Activated CD8-positive, alpha-beta memory T cell treated with anti-CD3 and anti-CD28 coated beads, Interleukin-2, amount 10 ng/mL, durations not matched to agents 7 days and 5 days (primary cell): Measurements from ENCODE around the gene VSIR. TPM values are rescaled to one million over a fixed set of nuclear protein-coding genes. Genes with fewer than 3 reads are reported as not detected.

ENCODE experiments used
- ATAC-seq: fragments of 150-1000 bp; cut with Tn5 transposase; one replicate; pipeline ENCODE4 v1.10.0; 2021; ENCODE audit warnings: moderate library complexity
- CTCF ChIA-PET: fragments of 350-600 bp; sonication (Branson Sonifier 250); formaldehyde crosslinking; loops from one replicate; lab custom pipeline; 2021; ENCODE audit warnings: antibody characterized with exemption; lab: Charles Lee
- DNase-seq: peaks from one replicate; pipeline ENCODE4 v3.0.0-alpha.2; 2020
- H3K27ac Mint-ChIP-seq: one replicate; pipeline ENCODE4 v1.8.0; 2021; ENCODE audit warnings: mild to moderate bottlenecking, mixed read lengths
- H3K27me3 Mint-ChIP-seq: one replicate; pipeline ENCODE4 v1.8.0; 2021; ENCODE audit warnings: mixed read lengths
- H3K36me3 Mint-ChIP-seq: one replicate; pipeline ENCODE4 v1.8.0; 2021; ENCODE audit warnings: mild to moderate bottlenecking, mixed read lengths
- H3K4me1 Mint-ChIP-seq: one replicate; pipeline ENCODE4 v1.8.0; 2021; ENCODE audit warnings: mixed read lengths
- H3K4me3 Mint-ChIP-seq: one replicate; pipeline ENCODE4 v1.8.0; 2021; ENCODE audit warnings: mild to moderate bottlenecking, moderate library complexity, mixed read lengths
- H3K9me3 Mint-ChIP-seq: one replicate; pipeline ENCODE4 v1.8.0; 2022; ENCODE audit warnings: low read depth, mixed read lengths
- total RNA-seq, 2 experiments: library from RNA; stranded (reverse); gene quantifications; one replicate each; pipeline ENCODE4 v1.2.3, GENCODE V29; 2021

Gene VSIR
- total RNA-seq, 2 experiments from 2014 or later: 37.8 to 68.4 TPM

DNA sequence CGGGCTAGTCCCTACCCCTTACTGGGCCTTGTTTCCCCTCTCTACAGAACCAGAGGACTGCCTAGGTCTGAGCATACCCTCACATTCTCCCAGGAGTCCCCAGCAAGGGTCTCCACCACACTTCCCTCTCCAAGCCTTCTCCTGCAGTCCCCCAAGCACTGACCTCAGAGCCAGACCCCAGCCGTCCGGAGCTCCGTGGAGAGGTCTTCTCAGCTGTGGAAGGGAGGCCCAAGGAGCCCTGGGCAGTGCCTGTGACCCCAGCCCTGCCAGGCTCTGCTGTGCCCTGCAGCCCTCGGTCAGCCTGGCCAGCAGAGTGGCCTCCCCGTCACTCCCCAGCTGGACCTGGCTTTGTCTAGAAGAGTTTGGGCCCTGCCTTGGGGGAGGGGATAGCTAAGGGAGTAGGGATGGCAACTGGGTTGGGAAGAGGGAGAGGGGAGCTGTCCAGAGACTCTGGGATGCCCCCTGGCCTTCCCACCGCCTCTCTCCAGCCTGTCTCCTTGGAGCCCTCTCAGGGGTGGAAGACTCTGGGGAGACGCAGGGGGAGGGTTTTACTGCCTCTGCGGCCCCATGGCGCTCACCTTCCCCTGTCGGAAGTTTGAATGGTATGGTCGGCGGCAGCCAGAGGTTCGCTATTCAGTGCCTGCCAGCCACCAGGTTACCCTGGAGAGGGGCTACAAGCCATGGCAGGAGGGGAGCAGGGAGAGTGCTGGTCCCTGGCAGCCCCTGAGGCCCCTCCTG lies 53.7 kb downstream of the VSIR start, which contains the start of gene C10orf105:
Gene C10orf105 (minus strand): TSS at position 315 of the 738 bp plus-strand sequence. CDS start 3,441 bp downstream, outside the sequence.
- DNase-seq (no peak), ATAC-seq (no peak)
- Mint-ChIP-seq H3K9me3 (no peaks in the 10 kb centered on the region), H3K4me1 (peaks cover 11% of the 10 kb centered on the region), H3K36me3 (no peaks in the 10 kb centered on the region), H3K27ac (no peak within 1 kb of the TSS), H3K4me3 (no peak within 1 kb of the TSS), H3K27me3 (peaks cover 3% of the 10 kb centered on the region)
- CTCF ChIA-PET: interaction anchor here (2.9 to 16.3 kb wide), 3 partner anchors 11 to 54 kb away, joined by 9 to 235 read pairs (median 12); partner anchors contain the start of gene VSIR

GRCh38 chr10:71719042-71719441 lies 54.3 kb downstream of the VSIR start:
- Mint-ChIP-seq H3K4me3 (no peak overlapping the region), H3K9me3 (no peaks in the 10 kb centered on the region), H3K27ac (no peak overlapping the region), H3K27me3 (peaks cover 3% of the 10 kb centered on the region), H3K36me3 (no peaks in the 10 kb centered on the region), H3K4me1 (peaks cover 13% of the 10 kb centered on the region)
- ATAC-seq: no peak
- no peak for DNase-seq
- CTCF ChIA-PET: interaction anchor here (2.9 to 16.3 kb wide), 3 partner anchors 11 to 54 kb away, joined by 9 to 235 read pairs (median 12); partner anchors contain the start of gene VSIR

GRCh38 chr10:71718165-71718698 lies 55.1 kb downstream of the VSIR start:
- no peak for DNase-seq
- Mint-ChIP-seq H3K27ac (no peak overlapping the region), H3K9me3 (no peaks in the 10 kb centered on the region), H3K27me3 (peaks cover 3% of the 10 kb centered on the region), H3K36me3 (no peaks in the 10 kb centered on the region), H3K4me3 (no peak overlapping the region), H3K4me1 (peaks cover 17% of the 10 kb centered on the region)
- CTCF ChIA-PET: interaction anchor here (1.6 to 16.3 kb wide), 5 partner anchors 7 to 93 kb away, joined by 3 to 235 read pairs (median 10); partner anchors contain the start of gene VSIR
- ATAC-seq: no peak

DNA sequence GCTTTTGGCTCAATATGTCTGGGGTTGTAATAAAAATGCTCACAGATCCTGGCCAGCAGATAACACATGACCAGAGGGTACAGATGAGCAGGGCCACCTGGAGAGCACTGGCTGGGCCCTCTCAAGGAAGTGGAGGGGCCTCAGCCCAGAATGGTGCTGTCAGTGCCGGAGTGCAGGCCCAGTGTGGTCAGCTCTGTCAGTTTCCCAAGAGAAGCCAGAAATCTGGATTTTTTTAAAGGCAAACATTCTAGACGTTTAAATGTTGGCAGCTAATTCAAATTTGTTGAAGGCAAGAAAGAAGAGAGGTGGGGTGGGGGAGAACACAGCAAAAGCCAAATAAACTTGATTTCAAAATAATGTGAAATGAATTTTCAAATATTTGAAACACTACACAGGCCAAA lies 55.8 kb downstream of the VSIR start:
- Mint-ChIP-seq H3K4me1 (peaks cover 24% of the 10 kb centered on the region), H3K9me3 (no peaks in the 10 kb centered on the region), H3K36me3 (no peaks in the 10 kb centered on the region), H3K4me3 (no peak overlapping the region), H3K27me3 (peaks cover 3% of the 10 kb centered on the region), H3K27ac (no peak overlapping the region)
- DNase-seq (no peak), ATAC-seq (no peak)
- CTCF ChIA-PET: interaction anchor here (1.6 to 16.3 kb wide), 6 partner anchors 8 to 94 kb away, joined by 3 to 235 read pairs (median 10); partner anchors contain the start of gene VSIR

GRCh38 chr10:71717056-71717455 lies 56.3 kb downstream of the VSIR start:
- Mint-ChIP-seq H3K27me3 (peaks cover 3% of the 10 kb centered on the region), H3K4me3 (no peak overlapping the region), H3K4me1 (peaks cover 28% of the 10 kb centered on the region), H3K9me3 (no peaks in the 10 kb centered on the region), H3K27ac (no peak overlapping the region), H3K36me3 (no peaks in the 10 kb centered on the region)
- CTCF ChIA-PET: interaction anchor here (0.9 to 16.3 kb wide), 7 partner anchors 8 to 95 kb away, joined by 3 to 235 read pairs (median 5); partner anchors contain the start of gene VSIR
- DNase-seq: no peak
- ATAC-seq: no peak

- CTCF ChIA-PET: interaction anchor here (0.9 to 16.3 kb wide), 7 partner anchors 8 to 57 kb away, joined by 3 to 235 read pairs (median 5); partner anchors contain the start of gene VSIR
- Mint-ChIP-seq H3K9me3 (no peaks in the 10 kb centered on the region), H3K27ac (no peak overlapping the region), H3K4me1 (peaks cover 28% of the 10 kb centered on the region), H3K4me3 (no peak overlapping the region), H3K36me3 (no peaks in the 10 kb centered on the region), H3K27me3 (no peaks in the 10 kb centered on the region)
- DNase-seq (no peak), ATAC-seq (no peak)
Observed at GRCh38 chr10:71716426-71716825, 56.9 kb downstream of the VSIR start.

DNA sequence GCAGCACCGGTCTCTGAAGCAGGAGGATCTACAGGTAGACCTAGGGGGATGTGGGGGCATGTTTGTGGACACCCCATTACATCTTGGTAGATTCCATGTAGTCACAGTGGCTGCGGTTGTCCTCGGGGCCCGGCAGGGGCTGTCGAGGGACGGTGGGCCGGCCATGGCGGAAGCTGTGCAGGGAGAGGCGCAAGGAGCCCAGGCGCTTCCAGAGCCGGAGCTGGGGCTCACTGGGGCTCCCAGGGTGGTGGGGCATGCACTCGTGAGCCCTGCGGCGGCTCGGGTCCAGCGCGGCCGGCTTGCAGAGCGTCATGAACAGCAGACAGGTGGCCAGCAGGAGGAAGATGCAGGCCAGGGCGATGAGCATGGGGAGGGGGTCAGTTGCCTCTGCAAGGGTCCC lies 57.5 kb downstream of the VSIR start:
- DNase-seq (no peak), ATAC-seq (no peak)
- CTCF ChIA-PET: interaction anchor here (1.0 to 16.3 kb wide), 6 partner anchors 8 to 57 kb away, joined by 3 to 235 read pairs (median 7); partner anchors contain the start of gene VSIR
- no peak overlapping the region for H3K4me3 Mint-ChIP-seq
- no peaks in the 10 kb centered on the region for H3K9me3 Mint-ChIP-seq
- H3K4me1 Mint-ChIP-seq: peaks cover 28% of the 10 kb centered on the region
- H3K27me3 Mint-ChIP-seq: no peaks in the 10 kb centered on the region
- no peaks in the 10 kb centered on the region for H3K36me3 Mint-ChIP-seq
- no peak overlapping the region for H3K27ac Mint-ChIP-seq

DNA sequence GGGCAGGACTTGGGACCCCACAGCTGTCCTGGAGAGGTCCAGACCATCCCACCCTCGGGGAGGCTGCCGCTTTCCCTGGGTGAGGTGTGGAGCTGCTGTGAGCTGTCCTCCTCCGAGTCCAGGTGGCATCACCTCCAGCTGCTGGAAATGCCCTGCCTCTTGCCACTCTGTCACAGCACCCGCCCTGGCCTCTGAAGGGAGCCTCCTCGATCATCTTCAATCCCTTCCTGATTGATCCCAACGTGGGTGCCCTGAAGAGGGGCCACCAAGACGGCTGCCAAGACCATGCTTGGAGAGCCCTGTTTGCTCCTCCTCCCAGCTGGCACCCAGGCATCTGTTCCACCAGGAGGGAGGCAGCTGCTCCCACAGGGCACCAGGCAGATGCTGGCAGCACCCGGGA lies 58.3 kb downstream of the VSIR start:
- no peaks in the 10 kb centered on the region for H3K9me3 Mint-ChIP-seq
- H3K4me1 Mint-ChIP-seq: peaks cover 28% of the 10 kb centered on the region
- H3K4me3 Mint-ChIP-seq: no peak overlapping the region
- CTCF ChIA-PET: interaction anchor here (0.6 to 16.3 kb wide), 6 partner anchors 11 to 543 kb away, joined by 3 to 235 read pairs (median 20); partner anchors contain the start of gene VSIR
- ATAC-seq (no peak), DNase-seq (no peak)
- H3K36me3 Mint-ChIP-seq: no peaks in the 10 kb centered on the region
- H3K27ac Mint-ChIP-seq: no peak overlapping the region
- H3K27me3 Mint-ChIP-seq: no peaks in the 10 kb centered on the region

- Mint-ChIP-seq H3K27ac (peak overlapping the region; percentile 98), H3K4me3 (no peak overlapping the region), H3K4me1 (peaks cover 29% of the 10 kb centered on the region), H3K27me3 (no peaks in the 10 kb centered on the region), H3K9me3 (no peaks in the 10 kb centered on the region), H3K36me3 (no peaks in the 10 kb centered on the region)
- ATAC-seq (no peak), DNase-seq (no peak)
- CTCF ChIA-PET: interaction anchor here (0.6 to 16.3 kb wide), 8 partner anchors 12 to 544 kb away, joined by 3 to 235 read pairs (median 11); partner anchors contain the start of gene VSIR
Observed at GRCh38 chr10:71714592-71714991, 58.7 kb downstream of the VSIR start.

DNA sequence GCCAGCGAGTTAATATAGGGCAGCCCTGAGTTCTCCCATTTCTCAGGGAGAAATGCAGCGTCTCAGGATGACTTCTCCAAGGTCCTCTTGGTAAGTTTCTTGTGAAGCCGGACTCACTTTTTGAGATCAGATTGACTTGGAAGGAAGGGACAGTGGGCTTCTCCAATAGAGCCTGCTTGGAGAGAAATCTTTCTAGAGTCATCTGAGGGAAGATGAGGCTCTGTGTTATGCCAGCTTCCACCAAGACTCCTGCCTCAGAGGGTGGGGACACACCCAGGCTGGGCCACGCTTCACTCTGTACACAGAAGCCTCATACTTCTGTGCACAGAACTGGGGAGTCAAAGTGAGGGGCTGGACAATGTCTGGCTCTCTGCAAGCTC lies 59.3 kb downstream of the VSIR start:
- no peaks in the 10 kb centered on the region for H3K27me3 Mint-ChIP-seq
- CTCF ChIA-PET: interaction anchor here (0.7 to 16.3 kb wide), 8 partner anchors 12 to 98 kb away, joined by 3 to 235 read pairs (median 12); partner anchors contain the start of gene VSIR
- no peaks in the 10 kb centered on the region for H3K9me3 Mint-ChIP-seq
- peaks cover 33% of the 10 kb centered on the region for H3K4me1 Mint-ChIP-seq
- H3K36me3 Mint-ChIP-seq: no peaks in the 10 kb centered on the region
- H3K27ac Mint-ChIP-seq: peak overlapping the region; percentile 98
- peak overlapping the region; percentile 42 for H3K4me3 Mint-ChIP-seq
- ATAC-seq: no peak
- DNase-seq: no peak

- H3K4me1 Mint-ChIP-seq: peaks cover 36% of the 10 kb centered on the region
- H3K4me3 Mint-ChIP-seq: peak overlapping the region; percentile 60
- ATAC-seq (peak; percentile 79), DNase-seq (peak; percentile 63)
- peak overlapping the region; percentile 98 for H3K27ac Mint-ChIP-seq
- no peaks in the 10 kb centered on the region for H3K36me3 Mint-ChIP-seq
- CTCF ChIA-PET: interaction anchor here (1.8 to 16.3 kb wide), 8 partner anchors 13 to 183 kb away, joined by 4 to 235 read pairs (median 12); partner anchors contain the start of gene VSIR
- H3K9me3 Mint-ChIP-seq: no peaks in the 10 kb centered on the region
- H3K27me3 Mint-ChIP-seq: no peaks in the 10 kb centered on the region
Observed at GRCh38 chr10:71713135-71714030, 59.9 kb downstream of the VSIR start.

GRCh38 chr10:71712572-71713134 lies 60.7 kb downstream of the VSIR start:
- peak; percentile 64 for DNase-seq
- Mint-ChIP-seq H3K27me3 (no peaks in the 10 kb centered on the region), H3K36me3 (no peaks in the 10 kb centered on the region), H3K27ac (peak overlapping the region; percentile 98), H3K4me3 (peak overlapping the region; percentile 60), H3K4me1 (peaks cover 42% of the 10 kb centered on the region), H3K9me3 (no peaks in the 10 kb centered on the region)
- no peak for ATAC-seq
- CTCF ChIA-PET: interaction anchor here (0.8 to 16.3 kb wide), 8 partner anchors 9 to 184 kb away, joined by 3 to 235 read pairs (median 12); partner anchors contain the start of gene VSIR
